OCI-LY7 (cell line): ENCODE measurements around the gene ABO.

Experiments
- EZH2phosphoT487 ChIP-seq: fragments of 200-600 bp; sonication (generic); IDR thresholded peaks from 2 replicates; pipeline ENCODE4 v1.6.1; 2018; ENCODE audit warnings: low read depth, borderline replicate concordance, mild to moderate bottlenecking, mixed run types, antibody characterized with exemption, low read length, moderate library complexity, mixed read lengths
- TF ChIP-seq, protein P1 (sequence below): fragments of 200-600 bp; sonication (generic); conservative IDR thresholded peaks from 2 replicates; pipeline ENCODE4 v1.5.1; 2014; ENCODE audit warnings: mild to moderate bottlenecking, antibody characterized with exemption, low read length, moderate library complexity, mixed read lengths

- TF ChIP-seq, protein P1, sequence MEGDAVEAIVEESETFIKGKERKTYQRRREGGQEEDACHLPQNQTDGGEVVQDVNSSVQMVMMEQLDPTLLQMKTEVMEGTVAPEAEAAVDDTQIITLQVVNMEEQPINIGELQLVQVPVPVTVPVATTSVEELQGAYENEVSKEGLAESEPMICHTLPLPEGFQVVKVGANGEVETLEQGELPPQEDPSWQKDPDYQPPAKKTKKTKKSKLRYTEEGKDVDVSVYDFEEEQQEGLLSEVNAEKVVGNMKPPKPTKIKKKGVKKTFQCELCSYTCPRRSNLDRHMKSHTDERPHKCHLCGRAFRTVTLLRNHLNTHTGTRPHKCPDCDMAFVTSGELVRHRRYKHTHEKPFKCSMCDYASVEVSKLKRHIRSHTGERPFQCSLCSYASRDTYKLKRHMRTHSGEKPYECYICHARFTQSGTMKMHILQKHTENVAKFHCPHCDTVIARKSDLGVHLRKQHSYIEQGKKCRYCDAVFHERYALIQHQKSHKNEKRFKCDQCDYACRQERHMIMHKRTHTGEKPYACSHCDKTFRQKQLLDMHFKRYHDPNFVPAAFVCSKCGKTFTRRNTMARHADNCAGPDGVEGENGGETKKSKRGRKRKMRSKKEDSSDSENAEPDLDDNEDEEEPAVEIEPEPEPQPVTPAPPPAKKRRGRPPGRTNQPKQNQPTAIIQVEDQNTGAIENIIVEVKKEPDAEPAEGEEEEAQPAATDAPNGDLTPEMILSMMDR = no peak
- no peak for TF ChIP-seq EZH2phosphoT487
These were observed 49.1 kb upstream of the ABO start for GRCh38 chr9:133323991-133324703.
